K562 (cell line): ENCODE data around the gene PLCB3. TPM values are rescaled to one million over a fixed set of nuclear protein-coding genes. Genes with fewer than 3 reads are reported as not detected.

Source experiments
- ARHGAP35 ChIP-seq: fragments of 450-650 bp; IDR thresholded peaks from 2 replicates; pipeline ENCODE4 v1.6.1; 2018; ENCODE audit not compliant: partially characterized antibody
- BRF2 ChIP-seq: IDR thresholded peaks from 3 replicates; pipeline ENCODE4 v1.6.1; 2011; ENCODE audit warnings: borderline replicate concordance, mild to moderate bottlenecking; ENCODE audit not compliant: insufficient read length, insufficient read depth
- CC2D1A ChIP-seq: fragments of 450-650 bp; IDR thresholded peaks from 2 replicates; pipeline ENCODE4 v1.6.1; 2017; ENCODE audit warnings: mild to moderate bottlenecking
- CREB1 ChIP-seq, 2 experiments: sonication (generic) in 1 of 2; formaldehyde crosslinking in 1 of 2; IDR thresholded peaks; 2 replicates each; pipeline versions ENCODE4 v1.6.1 to v1.8.0; 2012 to 2022; ENCODE audit warnings: inconsistent platforms in 1 of 2, mild to moderate bottlenecking in 1 of 2, missing genetic modification reagents in 1 of 2, moderate library complexity in 1 of 2
- HMG20A ChIP-seq: fragments of 450-650 bp; formaldehyde crosslinking; conservative IDR thresholded peaks from 2 replicates; pipeline ENCODE4 v1.4.0; 2020; ENCODE audit warnings: mild to moderate bottlenecking, mixed read lengths
- LARP7 ChIP-seq: fragments of 450-650 bp; IDR thresholded peaks from 2 replicates; pipeline ENCODE4 v1.6.1; 2016
- MBD2 ChIP-seq: sonication (generic); IDR thresholded peaks from 2 replicates; pipeline ENCODE4 v1.6.1; 2016; ENCODE audit warnings: low read depth, borderline replicate concordance
- NR3C1 ChIP-seq: sonication (generic); formaldehyde crosslinking; IDR thresholded peaks from 2 replicates; pipeline ENCODE4 v1.8.1; 2022; ENCODE audit warnings: missing genetic modification reagents
- PHTF2 ChIP-seq: fragments of 250-450 bp; sonication (Bioruptor Pico); IDR thresholded peaks from 2 replicates; pipeline ENCODE4 v1.5.0; 2021; ENCODE audit warnings: mild to moderate bottlenecking
- RFX7 ChIP-seq: fragments of 250-450 bp; sonication (Bioruptor Pico); IDR thresholded peaks from 2 replicates; pipeline ENCODE4 v1.5.1; 2021; ENCODE audit warnings: mild to moderate bottlenecking
- SAP30 ChIP-seq: fragments of 200-600 bp; sonication (generic); IDR thresholded peaks from 2 replicates; pipeline ENCODE4 v1.6.1; 2012; ENCODE audit warnings: borderline replicate concordance, low read depth, mild to moderate bottlenecking, moderate library complexity, low read length, control low read depth, inconsistent platforms; ENCODE audit not compliant: insufficient read depth, poor library complexity, severe bottlenecking
- SIRT6 ChIP-seq: IDR thresholded peaks from one replicate; pipeline ENCODE4 v1.6.1; 2012; ENCODE audit warnings: low read depth, mild to moderate bottlenecking, control low read depth, inconsistent platforms, low read length, moderate library complexity
- SMAD3 ChIP-seq: fragments of 450-650 bp; formaldehyde crosslinking; conservative IDR thresholded peaks from 2 replicates; pipeline ENCODE4 v1.4.0; 2020; ENCODE audit warnings: mild to moderate bottlenecking
- SOX6 ChIP-seq: fragments of 450-650 bp; IDR thresholded peaks from 2 replicates; pipeline ENCODE4 v1.6.1; 2014; ENCODE audit warnings: mild to moderate bottlenecking
- ZFP91 ChIP-seq: sonication (generic); formaldehyde crosslinking; IDR thresholded peaks from 2 replicates; pipeline ENCODE4 v1.8.0; 2022; ENCODE audit warnings: mild to moderate bottlenecking, missing genetic modification reagents
- ZNF76 ChIP-seq: fragments of 250-450 bp; sonication (Bioruptor Pico); IDR thresholded peaks from 2 replicates; pipeline ENCODE4 v1.4.0; 2020; ENCODE audit warnings: mild to moderate bottlenecking, moderate library complexity, borderline replicate concordance
- ZNF77 ChIP-seq: fragments of 250-450 bp; sonication (Bioruptor Pico); IDR thresholded peaks from 2 replicates; pipeline ENCODE4 v1.5.0; 2020
- ZNF778 ChIP-seq: fragments of 450-650 bp; formaldehyde crosslinking; IDR thresholded peaks from 2 replicates; pipeline ENCODE4 v1.4.0; 2020; ENCODE audit warnings: mild to moderate bottlenecking, moderate library complexity
- polyA plus RNA-seq, 8 experiments: library from polyadenylated mRNA; depleted of rRNA in 4 of 8; stranded (reverse) in 5 of 8; unstranded in 3 of 8; fragments of >200 nt; fragmentation: Nextera tagmentation in 2 of 8; fragmentation: Illumina TruSeq in 1 of 8; extraction: Ambion mirVana in 2 of 8; extraction: Trizol in 1 of 8; gene quantifications; 2 replicates each; pipeline versions ENCODE4 v1.2.1 to v1.2.3, GENCODE V29; 2011 to 2014; ENCODE audit warnings: inconsistent platforms in 1 of 8, missing spikeins in 1 of 8
- total RNA-seq, 7 experiments: library from RNA; depleted of rRNA in 6 of 7; stranded (reverse); fragments of >200 nt in 6 of 7; fragmentation: Illumina TruSeq in 2 of 7; extraction: Trizol in 2 of 7; gene quantifications; 2 replicates each; pipeline versions ENCODE4 v1.2.1 to v1.2.3, GENCODE V29; 2011 to 2021; ENCODE audit warnings: low replicate concordance in 1 of 7
- TF ChIP-seq, protein P1 (sequence below): fragments of 450-650 bp; conservative IDR thresholded peaks from 2 replicates; pipeline ENCODE4 v1.6.1; 2016; ENCODE audit warnings: missing genetic modification characterization, low read depth, mild to moderate bottlenecking, missing compliant biosample characterization, moderate library complexity
- TF ChIP-seq, protein P2 (sequence below): sonication (generic); formaldehyde crosslinking; IDR thresholded peaks from 2 replicates; pipeline ENCODE4 v1.8.0; 2023; ENCODE audit warnings: mild to moderate bottlenecking, missing genetic modification reagents

Gene PLCB3
- total and polyA plus RNA-seq, 9 of the 15 experiments (the other 6 are each of a cell fraction or from before 2014, with no cell fraction given): 0.31 to 44.8 (median 14.6) TPM

DNA sequence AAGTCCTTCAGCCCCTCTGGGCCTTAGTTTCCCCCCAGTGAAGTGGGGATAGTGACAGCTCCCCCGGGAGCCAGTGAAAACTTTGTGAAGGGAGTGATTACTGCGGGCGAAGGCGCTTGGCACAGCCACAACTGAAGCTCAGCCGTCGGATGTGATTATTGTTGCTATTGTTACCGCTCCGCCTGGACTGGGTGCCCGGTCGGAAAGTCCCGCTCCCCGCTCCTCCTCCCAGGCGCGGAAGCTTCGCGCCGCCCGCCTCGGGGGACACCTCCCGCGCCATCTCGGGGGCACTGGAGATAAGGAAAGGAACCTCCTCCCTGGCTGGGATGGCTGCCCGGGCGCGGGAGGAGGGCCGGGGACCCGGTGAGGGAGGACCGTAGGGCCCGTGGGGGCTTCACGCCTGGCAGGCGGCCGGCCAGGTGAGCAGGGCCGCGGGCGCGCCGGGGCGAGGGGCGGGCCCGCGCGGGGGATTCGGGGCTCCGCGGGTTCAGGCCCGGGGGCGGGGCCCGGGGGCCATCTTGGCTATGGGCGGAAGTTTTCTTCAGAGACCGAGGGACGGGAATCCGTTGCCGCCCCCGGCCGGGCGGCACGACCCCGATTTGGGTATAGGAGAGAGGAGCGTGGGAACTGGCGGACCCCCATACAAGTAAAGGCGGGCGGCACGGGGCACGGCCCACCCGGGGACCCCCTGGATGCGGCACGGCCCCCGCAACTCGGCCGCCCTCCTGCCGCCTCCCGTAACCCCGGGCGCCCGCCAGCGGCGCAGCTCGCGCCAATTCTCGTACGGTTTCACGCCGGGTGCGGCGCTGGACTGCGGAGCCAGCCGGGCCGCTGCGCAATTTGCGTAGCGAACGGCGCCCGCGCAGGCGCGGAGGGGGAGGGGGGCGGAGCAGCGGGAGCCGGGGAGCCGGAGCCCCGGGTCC is 33.9 kb downstream of the PLCB3 start, which contains the start of gene GPR137 (continued):
- no peak for TF ChIP-seq SIRT6
- no peak for TF ChIP-seq ZNF77
- no peak for TF ChIP-seq LARP7
- no peak for TF ChIP-seq ZFP91 (CRISPR knock-in tag)
- TF ChIP-seq RFX7: 0 out of 2 replicates have a peak, but pooled peaks have one; percentile 74
- TF ChIP-seq HMG20A (CRISPR knock-in tag): no peak
- TF ChIP-seq BRF2: no peak
- no peak for TF ChIP-seq ZNF778 (CRISPR knock-in tag)
- no peak; the same call in 1 of the 2 replicates for TF ChIP-seq MBD2
- TF ChIP-seq CC2D1A: no peak
- 0 out of 2 replicates have a peak, but pooled peaks have one; percentile 9 for TF ChIP-seq CREB1 (IDR thresholded peaks at IDR 0.05)
- TF ChIP-seq CREB1 (CRISPR knock-in tag; IDR thresholded peaks at IDR 0.05): no peak; the same call in 1 of the 2 replicates
- no peak for TF ChIP-seq NR3C1 (CRISPR knock-in tag)
- no peak for TF ChIP-seq ZNF76 (CRISPR knock-in tag)
- TF ChIP-seq, protein P1, sequence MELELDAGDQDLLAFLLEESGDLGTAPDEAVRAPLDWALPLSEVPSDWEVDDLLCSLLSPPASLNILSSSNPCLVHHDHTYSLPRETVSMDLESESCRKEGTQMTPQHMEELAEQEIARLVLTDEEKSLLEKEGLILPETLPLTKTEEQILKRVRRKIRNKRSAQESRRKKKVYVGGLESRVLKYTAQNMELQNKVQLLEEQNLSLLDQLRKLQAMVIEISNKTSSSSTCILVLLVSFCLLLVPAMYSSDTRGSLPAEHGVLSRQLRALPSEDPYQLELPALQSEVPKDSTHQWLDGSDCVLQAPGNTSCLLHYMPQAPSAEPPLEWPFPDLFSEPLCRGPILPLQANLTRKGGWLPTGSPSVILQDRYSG (tag): no peak
- no peak for TF ChIP-seq PHTF2 (CRISPR knock-in tag)
- TF ChIP-seq, protein P2, sequence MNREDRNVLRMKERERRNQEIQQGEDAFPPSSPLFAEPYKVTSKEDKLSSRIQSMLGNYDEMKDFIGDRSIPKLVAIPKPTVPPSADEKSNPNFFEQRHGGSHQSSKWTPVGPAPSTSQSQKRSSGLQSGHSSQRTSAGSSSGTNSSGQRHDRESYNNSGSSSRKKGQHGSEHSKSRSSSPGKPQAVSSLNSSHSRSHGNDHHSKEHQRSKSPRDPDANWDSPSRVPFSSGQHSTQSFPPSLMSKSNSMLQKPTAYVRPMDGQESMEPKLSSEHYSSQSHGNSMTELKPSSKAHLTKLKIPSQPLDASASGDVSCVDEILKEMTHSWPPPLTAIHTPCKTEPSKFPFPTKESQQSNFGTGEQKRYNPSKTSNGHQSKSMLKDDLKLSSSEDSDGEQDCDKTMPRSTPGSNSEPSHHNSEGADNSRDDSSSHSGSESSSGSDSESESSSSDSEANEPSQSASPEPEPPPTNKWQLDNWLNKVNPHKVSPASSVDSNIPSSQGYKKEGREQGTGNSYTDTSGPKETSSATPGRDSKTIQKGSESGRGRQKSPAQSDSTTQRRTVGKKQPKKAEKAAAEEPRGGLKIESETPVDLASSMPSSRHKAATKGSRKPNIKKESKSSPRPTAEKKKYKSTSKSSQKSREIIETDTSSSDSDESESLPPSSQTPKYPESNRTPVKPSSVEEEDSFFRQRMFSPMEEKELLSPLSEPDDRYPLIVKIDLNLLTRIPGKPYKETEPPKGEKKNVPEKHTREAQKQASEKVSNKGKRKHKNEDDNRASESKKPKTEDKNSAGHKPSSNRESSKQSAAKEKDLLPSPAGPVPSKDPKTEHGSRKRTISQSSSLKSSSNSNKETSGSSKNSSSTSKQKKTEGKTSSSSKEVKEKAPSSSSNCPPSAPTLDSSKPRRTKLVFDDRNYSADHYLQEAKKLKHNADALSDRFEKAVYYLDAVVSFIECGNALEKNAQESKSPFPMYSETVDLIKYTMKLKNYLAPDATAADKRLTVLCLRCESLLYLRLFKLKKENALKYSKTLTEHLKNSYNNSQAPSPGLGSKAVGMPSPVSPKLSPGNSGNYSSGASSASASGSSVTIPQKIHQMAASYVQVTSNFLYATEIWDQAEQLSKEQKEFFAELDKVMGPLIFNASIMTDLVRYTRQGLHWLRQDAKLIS (CRISPR knock-in tag): no peak
- TF ChIP-seq SMAD3 (CRISPR knock-in tag): no peak; the same call in 1 of the 2 replicates
- TF ChIP-seq ARHGAP35: peak; percentile 95
- TF ChIP-seq SOX6: no peak
- peak; percentile 82 for TF ChIP-seq SAP30
